ENCODE data around the gene RNFT2.

RNFT2 gene

GRCh38 chr12:116718655-116719454 is 19.3 kb upstream of the RNFT2 start (continued):
- TF ChIP-seq ZNF169 (tag by site-specific recombination; IDR thresholded peaks at IDR 0.05) (no peak), ZNF157 (tag by site-specific recombination; IDR thresholded peaks at IDR 0.05) (no peak), ZNF362 (tag by site-specific recombination; IDR thresholded peaks at IDR 0.05) (no peak), IKZF3 (tag by site-specific recombination; IDR thresholded peaks at IDR 0.05) (peak; percentile 82), ZNF529 (tag by site-specific recombination; IDR thresholded peaks at IDR 0.05; ENCODE audit: insufficient replicate concordance) (no peak), ZNF248 (tag by site-specific recombination; IDR thresholded peaks at IDR 0.05) (no peak), CTCF (tag by site-specific recombination; IDR thresholded peaks at IDR 0.05) (no peak), ZSCAN5A (tag by site-specific recombination; IDR thresholded peaks at IDR 0.05) (no peak), ZNF138 (tag by site-specific recombination; IDR thresholded peaks at IDR 0.05; ENCODE audit: borderline replicate concordance) (no peak), ATF2 (tag by site-specific recombination; IDR thresholded peaks at IDR 0.05; ENCODE audit: low read depth) (peak; percentile 36; the same call in 1 of the 2 replicates), ZNF2 (tag by site-specific recombination; IDR thresholded peaks at IDR 0.05) (peak; percentile 52), ELK4 (IDR thresholded peaks at IDR 0.05; ENCODE audit: borderline replicate concordance, low read depth, low read length) (no peak), ZNF488 (tag by site-specific recombination; IDR thresholded peaks at IDR 0.05) (no peak), ZNF350 (tag by site-specific recombination; IDR thresholded peaks at IDR 0.05) (no peak), ZNF473 (tag by site-specific recombination; IDR thresholded peaks at IDR 0.05) (no peak), ZNF174 (tag by site-specific recombination; IDR thresholded peaks at IDR 0.05) (no peak), INSM2 (tag by site-specific recombination; IDR thresholded peaks at IDR 0.05) (peak; percentile 94), PATZ1 (tag by site-specific recombination; IDR thresholded peaks at IDR 0.05) (peak; percentile 71; the same call in 1 of the 2 replicates), SCRT2 (tag by site-specific recombination; IDR thresholded peaks at IDR 0.05) (peak; percentile 93), REST (tag by site-specific recombination; IDR thresholded peaks at IDR 0.05) (no peak), ZNF211 (tag by site-specific recombination; IDR thresholded peaks at IDR 0.05; ENCODE audit: low read depth) (no peak), GLIS1 (tag by site-specific recombination; IDR thresholded peaks at IDR 0.05) (peak; percentile 39), ZBTB8A (tag by site-specific recombination; IDR thresholded peaks at IDR 0.05) (peak; percentile 63)
